GM12875 (cell line): ENCODE measurements around the gene ZNF641.

Experiments used
- H3K4me3 ChIP-seq: one replicate; pipeline ENCODE4 v1.5.1; 2011; ENCODE audit warnings: low read depth, low read length, control low read depth
- CTCF ChIP-seq: IDR thresholded peaks from 2 replicates; pipeline ENCODE4 v1.5.1; 2011; ENCODE audit warnings: low read depth, mild to moderate bottlenecking, control low read depth, inconsistent platforms, low read length, moderate library complexity, borderline replicate concordance; ENCODE audit not compliant: insufficient read depth

ZNF641 gene

GRCh38 chr12:48377646-48378045 is 26.9 kb upstream of the ZNF641 start:
- no peak overlapping the region for H3K4me3 ChIP-seq
- TF ChIP-seq CTCF, result no peak

- TF ChIP-seq CTCF, result no peak
- H3K4me3 ChIP-seq, result no peak overlapping the region
These were observed 23.4 kb upstream of the ZNF641 start for GRCh38 chr12:48374164-48374563.

GRCh38 chr12:48366131-48366530 is 15.4 kb upstream of the ZNF641 start:
- TF ChIP-seq CTCF, result no peak
- no peak overlapping the region for H3K4me3 ChIP-seq

- H3K4me3 ChIP-seq, result no peak overlapping the region
- no peak for TF ChIP-seq CTCF
These were observed 11.1 kb upstream of the ZNF641 start for GRCh38 chr12:48361664-48362339.

- H3K4me3 ChIP-seq, result no peak overlapping the region
- no peak for TF ChIP-seq CTCF
These were observed 8.3 kb upstream of the ZNF641 start for GRCh38 chr12:48358937-48359513.

- TF ChIP-seq CTCF, result no peak
- H3K4me3 ChIP-seq, result no peak overlapping the region
These were observed 5.5 kb upstream of the ZNF641 start for GRCh38 chr12:48356041-48356768.

- TF ChIP-seq CTCF, result no peak
- no peak overlapping the region for H3K4me3 ChIP-seq
These were observed 1.5 kb upstream of the ZNF641 start for GRCh38 chr12:48352157-48352760.
